Epithelial cell of proximal tubule (primary cell): ENCODE data around the gene HIP1. TPM values are rescaled to one million over a fixed set of nuclear protein-coding genes. Genes with fewer than 3 reads are reported as not detected.
"Not testable (repeated sequence)": the region's sequence is repeated elsewhere in the genome, so short reads cannot be mapped to it uniquely, and the experiment has no call there.

ENCODE experiments used
- DNase-seq: peaks from one replicate; pipeline ENCODE4 v3.0.0-alpha.2; 2011; ENCODE audit warnings: low read depth
- H3K4me3 ChIP-seq: 2 replicates; pipeline ENCODE4 v1.5.1; 2011; ENCODE audit warnings: low read depth, mild to moderate bottlenecking, low read length
- CTCF ChIP-seq: conservative IDR thresholded peaks from 2 replicates; pipeline ENCODE4 v1.5.1; 2012; ENCODE audit warnings: low read depth, mild to moderate bottlenecking, low read length
- total RNA-seq: library from RNA; depleted of rRNA; stranded (reverse); fragments of >200 nt; gene quantifications from 2 replicates; pipeline ENCODE4 v1.2.3, GENCODE V29; 2015

The HIP1 gene
- total RNA-seq, 1 donor from 2014 or later, result 10.6 TPM

- no peak for DNase-seq
- H3K4me3 ChIP-seq, result no peak overlapping the region
- no peak for TF ChIP-seq CTCF
Measured at GRCh38 chr7:75690121-75690523, 48.6 kb downstream of the HIP1 start.

DNA sequence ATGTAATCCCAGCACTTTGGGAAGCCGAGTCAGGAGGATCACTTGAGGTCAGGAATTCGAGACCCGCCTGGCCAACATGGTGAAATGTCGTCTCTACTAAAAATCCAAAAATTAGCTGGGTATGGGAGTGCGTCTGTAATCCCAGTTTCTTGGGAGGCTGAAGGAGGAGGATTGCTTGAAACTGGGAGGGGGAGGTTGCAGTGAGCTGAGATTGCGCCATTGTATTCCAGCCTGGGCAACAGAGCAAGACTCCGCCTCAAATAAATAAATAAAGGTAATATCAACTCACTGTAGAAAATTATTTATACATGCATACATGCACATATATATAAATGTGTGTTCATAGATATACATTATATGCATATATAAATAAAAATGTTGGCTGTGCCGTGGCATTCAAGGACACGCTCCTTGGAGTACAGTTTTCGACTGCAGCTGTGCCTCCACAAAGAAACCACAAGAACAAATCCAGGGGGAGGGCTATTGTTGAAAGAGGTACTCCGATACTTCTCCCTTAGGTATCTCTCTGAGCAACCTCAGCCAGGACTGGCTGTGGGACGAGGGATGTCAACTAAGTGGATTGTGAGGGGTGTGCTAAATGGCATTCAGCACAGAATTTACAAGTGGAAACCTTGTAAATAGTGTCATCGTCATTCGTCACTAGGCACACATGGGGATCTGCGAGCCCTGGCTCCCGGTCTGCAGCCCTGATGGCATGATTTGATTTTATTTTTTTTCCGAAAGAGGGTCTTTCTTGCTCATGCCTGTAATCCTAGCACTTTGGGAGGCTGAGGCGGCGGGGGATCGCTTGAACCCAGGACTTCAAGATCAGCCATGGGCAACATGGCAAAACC lies 49.3 kb downstream of the HIP1 start:
- DNase-seq, result no peak
- H3K4me3 ChIP-seq, result no peak overlapping the region
- no peak for TF ChIP-seq CTCF

DNA sequence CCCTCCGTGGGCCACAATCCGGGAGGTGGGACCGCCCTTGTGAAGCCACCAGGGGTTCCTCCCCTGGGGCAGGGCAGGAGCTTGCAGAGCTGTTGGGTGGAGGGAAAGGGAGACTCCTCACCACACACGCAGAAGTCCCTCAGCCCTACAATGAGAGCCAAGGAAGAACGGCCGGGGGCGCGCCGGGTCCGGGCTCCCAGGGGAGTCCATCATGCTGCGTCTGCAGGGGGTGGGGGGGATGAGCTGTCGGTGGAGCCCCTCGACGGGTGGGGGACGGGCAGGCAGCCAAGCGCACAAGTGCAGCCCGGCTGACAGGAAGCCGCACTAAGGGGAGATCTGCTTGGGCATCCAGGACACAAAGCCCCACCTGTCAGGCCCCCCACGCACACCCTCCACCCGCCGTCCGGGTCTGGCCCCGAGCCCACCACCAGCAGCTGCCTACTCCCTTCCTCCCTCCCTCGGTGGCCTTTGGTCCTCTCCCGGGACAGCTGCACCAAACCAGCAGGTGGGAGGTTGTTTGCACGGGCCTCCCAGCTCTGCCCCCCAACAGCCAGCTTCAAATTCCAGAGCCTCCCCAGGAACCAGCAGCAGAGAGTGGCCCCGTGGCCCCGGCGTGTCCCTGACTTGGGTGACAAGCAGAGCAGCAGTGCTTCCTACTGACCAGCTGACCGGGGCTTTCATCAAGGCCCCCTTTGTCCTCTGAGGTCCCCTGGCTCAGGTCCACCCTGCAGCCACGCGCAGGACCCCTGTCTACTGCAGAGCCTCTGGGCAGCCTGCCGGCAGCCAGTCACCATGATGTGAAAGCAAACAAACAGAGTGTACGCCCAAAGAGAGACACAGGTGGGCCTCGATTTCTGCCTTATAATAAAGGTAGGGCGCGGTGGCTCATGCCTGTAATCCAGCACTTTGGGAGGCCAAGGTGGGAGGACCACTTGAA lies 50.3 kb downstream of the HIP1 start:
- DNase-seq, result no peak
- no peak overlapping the region for H3K4me3 ChIP-seq
- TF ChIP-seq CTCF, result no peak

DNA sequence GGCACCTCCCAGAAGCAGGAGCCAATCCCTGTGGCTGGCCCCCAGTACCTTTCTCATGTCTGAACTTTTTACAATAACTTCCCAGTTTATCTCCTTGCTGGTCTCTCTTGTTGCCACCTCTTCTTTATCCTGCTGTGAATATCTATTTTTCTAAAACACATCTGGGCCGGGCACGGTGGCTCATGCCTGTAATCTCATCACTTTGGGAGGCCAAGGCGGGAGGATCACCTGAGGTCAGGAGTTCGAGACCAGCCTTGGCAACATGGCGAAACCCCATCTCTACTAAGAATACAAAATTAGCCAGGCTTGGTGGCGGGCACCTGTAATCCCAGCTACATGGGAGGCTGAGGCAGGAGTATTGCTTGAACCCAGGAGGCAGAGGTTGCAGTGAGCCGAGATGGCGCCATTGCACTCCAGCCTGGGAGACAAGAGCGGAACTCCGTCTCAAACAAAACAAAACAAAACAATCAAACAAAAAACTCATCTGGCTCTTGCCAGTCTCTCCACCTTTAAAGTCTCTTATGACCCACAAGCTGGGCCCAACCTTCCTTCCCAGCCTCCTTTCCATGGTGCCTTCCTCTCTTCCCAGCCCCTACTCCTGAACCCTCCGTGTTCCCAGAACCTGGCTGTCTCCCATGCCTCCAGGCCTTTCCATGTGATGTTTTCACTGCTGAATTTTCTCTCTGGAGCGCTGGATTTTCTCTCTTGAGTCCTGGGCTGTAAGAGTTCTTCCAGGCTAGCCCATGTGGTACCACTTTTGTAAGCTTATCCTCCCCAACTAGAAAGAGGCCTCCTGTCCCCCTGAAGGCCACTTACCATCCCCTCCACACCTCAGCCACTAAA lies 51.3 kb downstream of the HIP1 start:
- H3K4me3 ChIP-seq, result no peak overlapping the region
- DNase-seq, result no peak
- TF ChIP-seq CTCF, result no peak

GRCh38 chr7:75686551-75686950 lies 52.2 kb downstream of the HIP1 start:
- TF ChIP-seq CTCF, result no peak
- no peak for DNase-seq
- no peak overlapping the region for H3K4me3 ChIP-seq

DNA sequence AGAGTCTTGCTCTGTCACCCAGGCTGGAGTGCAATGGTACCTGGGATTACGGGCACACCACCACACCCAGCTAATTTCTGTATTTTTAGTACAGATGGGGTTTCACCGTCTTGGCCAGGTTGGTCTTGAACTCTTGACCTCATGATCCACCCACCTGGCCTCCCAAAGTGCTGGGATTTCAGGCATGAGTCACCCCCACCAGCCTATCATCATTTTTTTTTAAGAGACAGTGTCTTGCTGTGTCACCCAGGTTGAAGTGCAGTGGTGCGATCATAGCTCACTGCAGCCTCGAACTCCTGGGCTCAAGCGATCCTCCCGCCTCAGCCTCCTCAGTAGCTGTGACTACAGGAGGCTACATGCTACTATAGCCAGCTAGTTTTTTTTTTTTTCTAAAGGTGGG lies 56.7 kb downstream of the HIP1 start:
- H3K4me3 ChIP-seq, result not testable (repeated sequence)

GRCh38 chr7:75679060-75679459 lies 59.7 kb downstream of the HIP1 start:
- no peak for TF ChIP-seq CTCF
- DNase-seq, result no peak
- H3K4me3 ChIP-seq, result no peak overlapping the region

More for the DNA sequence above, 56.7 kb downstream of the HIP1 start:
- DNase-seq, result not testable (repeated sequence)
